GM18502 (cell line): ENCODE results near the gene SH3YL1.

Experiments
- ATAC-seq: cut with Tn5 transposase; IDR thresholded peaks from one replicate; pipeline ENCODE4 v1.9.1; 2021; ENCODE audit warnings: mild to moderate bottlenecking; ENCODE audit not compliant: unreplicated experiment, poor library complexity

Gene SH3YL1

DNA sequence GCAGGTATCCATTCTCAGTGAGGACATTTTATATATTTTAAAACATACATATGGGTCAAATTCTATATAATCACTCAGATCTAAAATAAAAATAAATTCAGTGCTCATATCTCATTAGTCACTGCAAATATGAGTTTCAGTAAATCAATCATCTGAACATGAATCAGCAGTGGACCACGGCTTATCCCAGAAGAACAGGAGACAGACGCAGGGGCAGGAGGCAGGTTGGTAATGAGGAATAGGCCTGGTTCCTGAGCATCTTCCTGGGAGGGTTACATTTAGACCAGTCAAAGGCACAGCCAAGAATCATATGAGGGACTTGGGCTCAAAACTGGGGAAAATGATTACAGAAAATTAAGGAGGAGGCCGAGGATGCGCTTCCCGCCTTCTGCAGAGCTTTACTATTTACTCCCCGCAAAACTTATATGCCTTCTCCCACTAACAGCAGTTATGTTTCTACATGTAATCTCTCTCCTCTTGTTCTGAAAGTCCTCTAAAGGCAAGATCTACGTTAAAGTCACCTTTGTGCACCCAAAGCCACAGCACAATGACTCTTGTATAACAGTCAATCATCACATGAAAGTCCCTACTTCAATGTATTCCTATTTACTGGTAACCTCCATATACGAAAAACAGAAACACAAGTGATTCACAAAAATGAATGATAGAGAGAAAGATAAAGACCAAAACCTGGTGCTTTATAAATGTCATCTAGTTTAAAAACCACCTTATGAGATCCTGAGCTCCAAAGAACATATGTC, 35.1 kb downstream of the SH3YL1 start:
- ATAC-seq = no peak

GRCh38 chr2:228115-228514, 35.7 kb downstream of the SH3YL1 start:
- no peak for ATAC-seq

DNA sequence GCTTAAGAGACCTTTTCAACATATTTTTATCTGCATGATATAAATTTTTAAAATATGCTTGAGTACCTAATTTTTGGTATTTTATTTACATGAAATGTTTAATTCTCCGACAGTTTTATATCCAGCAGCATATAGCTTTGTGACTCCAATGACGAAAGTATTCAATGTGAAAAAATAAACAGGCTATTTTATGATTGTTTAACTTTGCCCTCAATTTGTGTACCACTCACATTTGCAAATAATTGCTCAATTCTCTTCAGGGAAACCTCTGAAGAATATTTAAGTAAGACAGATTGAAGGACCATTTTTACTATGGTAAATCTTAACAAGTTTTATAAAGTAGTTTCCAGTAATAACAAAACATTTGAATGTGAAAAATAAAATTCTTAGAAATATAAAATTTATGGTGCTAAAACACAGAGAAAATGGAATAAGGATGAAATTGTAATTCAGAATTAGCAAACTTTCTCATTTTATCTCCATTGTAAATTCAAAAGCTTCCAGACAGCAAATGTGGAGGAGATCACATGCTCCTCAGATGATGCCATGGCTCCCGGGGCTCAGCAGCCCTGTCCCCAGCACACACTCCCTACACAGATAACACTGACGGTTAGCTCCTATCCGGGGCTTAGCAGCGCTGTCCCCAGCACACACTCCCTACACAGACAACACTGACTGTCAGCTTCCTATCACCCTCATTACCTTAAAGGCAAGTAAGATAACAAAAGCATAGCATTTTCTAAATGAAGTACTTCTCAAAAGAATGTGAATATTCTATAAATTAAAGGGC, 39.7 kb downstream of the SH3YL1 start:
- ATAC-seq = no peak

DNA sequence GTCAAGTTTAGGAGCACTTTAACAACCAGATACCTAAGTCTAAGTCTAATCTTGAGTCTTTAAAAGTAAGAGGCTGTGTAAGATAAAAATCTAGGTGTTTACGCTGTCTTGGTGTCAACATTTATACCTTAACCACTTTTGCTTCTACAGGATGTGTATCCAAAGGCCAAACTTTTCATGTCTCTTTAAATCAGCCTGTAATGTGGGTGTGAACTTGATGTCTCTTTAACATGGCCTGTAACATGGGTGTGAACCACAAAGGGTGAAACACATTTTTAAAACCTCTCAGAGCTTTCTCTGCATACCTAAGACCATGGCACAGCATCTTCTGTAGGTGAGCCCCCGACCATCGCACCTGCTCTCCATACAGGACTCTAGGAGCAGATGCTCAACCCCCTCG, 40.4 kb downstream of the SH3YL1 start:
- ATAC-seq = no peak

- ATAC-seq = no peak
Measured at GRCh38 chr2:216068-216467, 47.8 kb downstream of the SH3YL1 start.

- ATAC-seq = no peak
Measured at GRCh38 chr2:213932-214693, 49.7 kb downstream of the SH3YL1 start.

- no peak for ATAC-seq
Measured at GRCh38 chr2:211486-212184, 52.2 kb downstream of the SH3YL1 start.

GRCh38 chr2:210660-211059, 53.2 kb downstream of the SH3YL1 start:
- ATAC-seq = no peak

- ATAC-seq = no peak
Measured at GRCh38 chr2:209470-209869, 54.4 kb downstream of the SH3YL1 start.

- no peak for ATAC-seq
Measured at GRCh38 chr2:208335-208734, 55.5 kb downstream of the SH3YL1 start.

GRCh38 chr2:203984-204383, 59.8 kb downstream of the SH3YL1 start:
- ATAC-seq = no peak

GRCh38 chr2:203401-203800, 60.4 kb downstream of the SH3YL1 start:
- ATAC-seq = no peak

DNA sequence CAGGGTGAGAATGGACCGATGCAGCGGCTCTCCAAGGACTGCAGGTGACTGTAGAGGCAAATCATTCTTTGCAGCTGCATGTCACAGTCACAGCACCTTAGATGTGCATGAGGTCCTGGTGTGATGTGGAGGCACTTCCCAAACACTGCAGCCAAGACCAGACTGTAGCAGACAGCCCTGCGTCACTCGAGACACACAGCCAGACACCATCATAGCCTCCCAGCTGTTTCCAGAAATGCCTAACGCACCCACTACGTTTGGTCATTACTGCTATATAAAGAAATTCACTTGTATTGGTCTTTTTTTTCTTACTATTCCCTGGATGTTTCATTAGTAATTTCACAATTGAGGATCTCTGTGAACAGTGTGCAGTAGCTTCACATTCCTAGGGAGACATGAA, 60.9 kb downstream of the SH3YL1 start:
- ATAC-seq = no peak

GRCh38 chr2:201648-202433, 62.0 kb downstream of the SH3YL1 start:
- no peak for ATAC-seq

DNA sequence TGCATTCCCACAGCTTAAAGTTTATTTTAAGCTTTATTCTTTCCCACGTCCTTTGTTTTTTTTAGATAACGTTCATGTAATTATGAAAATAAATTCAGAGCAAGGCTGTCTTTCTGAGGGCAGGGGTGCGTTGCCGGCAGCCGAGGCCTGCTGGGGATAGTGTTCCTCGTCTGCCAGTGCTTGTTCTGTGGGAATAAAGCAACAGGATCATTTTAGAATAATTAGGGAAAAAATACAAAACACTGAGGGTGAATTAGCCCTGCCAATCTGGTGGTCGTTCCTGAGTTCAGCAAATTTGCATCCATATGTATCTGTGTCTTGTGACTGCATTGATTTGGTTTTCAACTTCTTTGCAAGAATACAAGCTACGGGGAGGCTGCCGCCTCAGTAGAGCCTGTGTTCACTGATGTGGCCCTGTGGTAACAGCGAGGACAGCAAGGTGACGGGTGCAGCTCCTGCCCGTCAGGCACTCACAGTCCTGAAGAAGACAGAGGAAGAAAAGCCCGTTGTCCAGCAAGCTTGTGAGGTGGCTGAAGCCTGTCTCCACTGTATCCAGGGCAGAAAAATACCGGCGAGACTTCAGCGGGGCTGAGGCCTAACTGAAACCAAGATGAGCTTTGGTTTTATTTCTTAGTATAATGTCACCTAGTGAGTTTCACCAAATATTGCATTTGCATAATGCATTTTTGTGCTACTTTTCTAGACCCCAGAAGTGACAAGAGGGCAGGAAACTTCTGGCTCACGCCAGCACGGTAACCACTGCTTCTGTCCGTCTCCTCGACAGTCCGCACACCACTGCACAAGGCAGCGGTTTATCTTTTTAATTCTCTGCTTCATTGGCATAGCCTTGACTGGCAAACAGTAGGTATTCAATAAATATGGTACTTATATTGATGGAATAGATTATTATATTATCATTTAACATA, 64.5 kb downstream of the SH3YL1 start:
- no peak for ATAC-seq

GRCh38 chr2:196406-196805, 67.4 kb downstream of the SH3YL1 start:
- ATAC-seq = no peak

- no peak for ATAC-seq
Measured at GRCh38 chr2:195932-196331, 67.9 kb downstream of the SH3YL1 start.

DNA sequence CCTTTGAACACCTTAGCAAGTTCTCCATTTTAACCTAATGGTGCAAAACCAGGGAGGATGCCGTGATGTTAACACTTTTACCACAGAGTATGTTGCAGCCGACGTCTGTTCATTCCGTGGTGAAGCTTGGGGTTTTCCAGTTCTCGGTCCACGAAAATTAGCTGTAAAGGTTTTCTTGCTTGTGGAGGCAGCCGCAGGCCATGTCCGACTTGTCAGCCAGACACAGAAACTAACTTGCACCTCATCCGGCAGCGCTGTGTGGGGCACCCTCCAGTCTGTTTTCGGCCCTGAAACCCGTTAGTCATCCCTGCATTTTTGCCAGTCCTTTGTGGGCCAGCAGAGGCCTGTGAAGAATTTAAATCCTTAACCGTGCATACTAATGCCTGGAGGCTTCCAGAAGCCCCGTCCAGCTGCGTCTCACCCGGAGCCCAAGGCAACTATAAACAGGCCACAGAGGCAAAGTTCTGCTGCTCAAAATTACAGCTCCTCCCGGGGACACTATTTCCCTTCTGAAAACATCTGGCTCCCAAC, 70.6 kb downstream of the SH3YL1 start:
- no peak for ATAC-seq
